ENCODE results near the gene GABRG3. TPM values are rescaled to one million over a fixed set of nuclear protein-coding genes. Genes with fewer than 3 reads are reported as not detected.

GABRG3 gene
- total and polyA plus RNA-seq, 12 donors: 0.08 to 1.1 (median 0.44) TPM; not detected in 5

- TF ChIP-seq CTCF (IDR thresholded peaks at IDR 0.05): no peak
- no peak for TF ChIP-seq POLR2A (IDR thresholded peaks at IDR 0.05)
- no peaks in the 10 kb centered on the region for H3K9me3 ChIP-seq (replicated peaks in 1 of 3)
- no peaks in the 10 kb centered on the region for H3K4me1 ChIP-seq (replicated peaks in 1 of 2)
- no peak overlapping the region for H3K4me3 ChIP-seq
- H3K27me3 ChIP-seq: no peaks in the 10 kb centered on the region
- intact Hi-C loops (cut with DNase I): no loop called here
- 69 to 79% (median 76%) methylated on average over 4 of the region's 4 CpGs for WGBS, 4 donors
- H3K36me3 ChIP-seq (replicated peaks in 1 of 2): no peaks in the 10 kb centered on the region
- H3K27ac ChIP-seq: no peak overlapping the region
- DNase-seq: no peak
Observed at GRCh38 chr15:27499191-27499590, 528.2 kb downstream of the GABRG3 start.

GRCh38 chr15:27499719-27500118, 528.7 kb downstream of the GABRG3 start:
- H3K9me3 ChIP-seq (replicated peaks in 1 of 3): no peaks in the 10 kb centered on the region
- H3K4me3 ChIP-seq: no peak overlapping the region
- 60 to 67% (median 62%) methylated on average over 6 of the region's 6 CpGs for WGBS, 4 donors
- TF ChIP-seq CTCF (IDR thresholded peaks at IDR 0.05) (no peak), POLR2A (IDR thresholded peaks at IDR 0.05) (no peak)
- no peaks in the 10 kb centered on the region for H3K4me1 ChIP-seq (replicated peaks in 1 of 2)
- intact Hi-C loops (cut with DNase I): no loop called here
- DNase-seq: no peak
- H3K27ac ChIP-seq: no peak overlapping the region
- H3K36me3 ChIP-seq (replicated peaks in 1 of 2): no peaks in the 10 kb centered on the region
- no peaks in the 10 kb centered on the region for H3K27me3 ChIP-seq

DNA sequence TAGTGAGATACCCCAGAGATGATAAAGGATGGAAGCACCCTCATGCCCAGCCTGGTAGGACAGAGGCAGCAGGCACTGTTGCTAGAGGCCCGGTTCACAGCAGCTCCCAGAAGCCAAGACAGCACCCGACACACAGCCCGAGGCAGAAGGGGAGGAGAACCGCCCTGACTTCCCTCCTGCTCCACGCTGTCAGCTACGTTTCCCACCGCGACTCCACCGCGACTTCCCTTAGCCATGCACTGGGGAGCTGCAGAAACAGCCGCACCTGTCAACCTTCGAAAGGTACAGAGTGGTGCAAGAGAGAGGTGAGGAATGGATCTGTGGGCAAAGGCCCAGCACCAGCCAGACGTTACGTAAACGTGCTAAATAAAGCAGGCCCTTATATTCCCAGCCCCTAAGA, 529.2 kb downstream of the GABRG3 start:
- Histone ChIP-seq H3K9me3 (replicated peaks in 1 of 3) (no peaks in the 10 kb centered on the region), H3K27me3 (no peaks in the 10 kb centered on the region), H3K36me3 (replicated peaks in 1 of 2) (no peaks in the 10 kb centered on the region), H3K4me3 (no peak overlapping the region), H3K4me1 (replicated peaks in 1 of 2) (no peaks in the 10 kb centered on the region), H3K27ac (no peak overlapping the region)
- no peak for TF ChIP-seq CTCF (IDR thresholded peaks at IDR 0.05)
- TF ChIP-seq POLR2A (IDR thresholded peaks at IDR 0.05): no peak
- intact Hi-C loops (cut with DNase I): no loop called here
- no peak for DNase-seq
- 82 to 86% (median 84%) methylated on average over 14 to 15 of the region's 15 CpGs for WGBS, 4 donors

DNA sequence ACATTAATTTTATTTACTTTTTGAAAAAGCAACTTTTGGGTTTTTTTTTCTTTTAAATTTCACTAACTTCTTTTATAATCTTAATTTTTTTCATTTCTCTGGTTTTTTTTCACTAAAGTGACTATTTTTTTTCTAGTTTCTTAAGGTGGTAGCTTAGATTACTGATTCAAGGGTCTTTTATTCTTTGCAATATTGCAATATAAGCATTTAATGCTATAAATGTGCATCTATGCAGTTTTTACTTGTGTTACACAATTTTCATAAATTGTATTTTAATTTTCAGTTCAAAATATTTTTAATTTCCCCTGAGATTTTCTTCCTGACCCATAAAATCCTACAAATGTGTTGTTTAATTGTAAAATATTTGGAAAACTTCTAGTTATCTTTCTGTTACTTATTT, 535.8 kb downstream of the GABRG3 start:
- intact Hi-C loops (cut with DNase I): no loop called here

More for the DNA sequence above, 535.8 kb downstream of the GABRG3 start:
- H3K27ac ChIP-seq: no peak overlapping the region
- TF ChIP-seq CTCF (IDR thresholded peaks at IDR 0.05) (no peak), POLR2A (IDR thresholded peaks at IDR 0.05) (no peak)
- H3K4me3 ChIP-seq: no peak overlapping the region
- H3K4me1 ChIP-seq (replicated peaks in 1 of 2): no peaks in the 10 kb centered on the region
- peaks cover 0 to 6% (median 0%) of the 10 kb centered on the region in 3 donors for H3K9me3 ChIP-seq (replicated peaks in 1 of 3)
- no peaks in the 10 kb centered on the region for H3K27me3 ChIP-seq
- no peak for DNase-seq
- no peaks in the 10 kb centered on the region for H3K36me3 ChIP-seq (replicated peaks in 1 of 2)

Measured in adrenal gland (tissue), 12 donors.